Measurements from ENCODE around the gene C10orf105.

The C10orf105 gene

GRCh38 chr10:71675295-71675970, 44.1 kb downstream of the C10orf105 start:
- no peak for DNase-seq

DNA sequence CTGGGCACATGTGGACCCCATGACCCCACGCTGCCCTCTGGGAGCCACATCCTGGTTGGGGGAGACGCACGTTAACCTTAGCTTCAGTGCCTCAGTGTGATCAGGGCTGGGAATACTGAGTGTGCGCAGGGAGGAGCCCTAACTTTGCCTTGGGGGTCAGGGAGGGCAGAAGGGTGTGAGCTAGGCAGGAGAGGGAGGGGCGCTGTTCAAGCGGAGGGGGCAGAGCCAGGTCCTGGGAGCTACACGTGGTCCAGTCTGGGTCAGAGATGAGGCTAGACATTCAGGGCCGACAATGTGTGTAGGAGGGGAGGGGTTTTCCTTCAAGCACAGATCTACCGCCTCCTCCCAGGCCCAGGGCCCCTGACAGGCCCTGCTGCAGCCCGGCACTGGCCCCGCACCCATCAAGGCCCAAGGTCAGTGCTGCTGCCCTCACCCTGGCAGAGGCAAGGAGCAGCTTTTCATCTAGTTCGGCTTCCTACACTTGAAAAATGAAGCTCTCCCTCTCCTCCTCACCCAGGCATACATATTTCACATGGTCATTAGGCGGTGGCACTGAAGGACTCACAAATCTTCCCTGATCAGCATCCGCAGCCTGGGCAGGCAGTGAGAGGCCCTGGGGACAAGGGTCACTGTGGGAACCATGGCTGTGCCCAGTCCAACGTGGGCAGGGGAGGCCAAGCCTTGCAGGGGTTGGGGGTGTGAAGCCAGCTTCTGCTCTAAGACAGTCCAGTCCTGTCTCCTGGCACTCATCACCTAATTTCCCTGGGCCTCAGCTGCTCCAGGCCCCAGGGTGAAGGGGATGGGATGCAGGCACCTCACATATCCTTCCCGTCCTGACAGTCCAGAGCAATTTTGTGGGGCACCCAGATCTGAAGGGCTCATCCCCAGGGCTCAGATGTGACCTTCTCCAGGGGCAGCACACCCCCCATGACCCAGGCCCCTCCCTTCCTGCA, 47.3 kb downstream of the C10orf105 start:
- DNase-seq = no peak

DNA sequence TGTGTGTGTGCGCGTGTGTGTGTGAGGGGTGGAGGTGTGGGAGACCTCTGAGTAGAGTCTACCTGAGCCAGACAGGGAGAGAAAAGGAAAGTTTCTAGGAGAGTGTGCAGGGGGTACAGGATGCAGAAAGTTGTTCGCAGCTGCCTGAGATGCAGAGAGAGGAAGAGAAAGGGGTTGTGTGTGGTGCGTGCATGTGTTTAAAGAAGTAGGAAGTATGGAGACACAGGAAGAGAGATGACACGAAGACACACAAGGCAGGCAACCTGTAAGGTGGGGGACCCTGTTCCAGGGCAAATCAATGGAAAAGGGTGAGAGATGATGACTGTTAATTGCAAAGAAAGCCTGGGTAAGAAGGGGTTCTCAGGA, 52.2 kb downstream of the C10orf105 start:
- DNase-seq = no peak

DNA sequence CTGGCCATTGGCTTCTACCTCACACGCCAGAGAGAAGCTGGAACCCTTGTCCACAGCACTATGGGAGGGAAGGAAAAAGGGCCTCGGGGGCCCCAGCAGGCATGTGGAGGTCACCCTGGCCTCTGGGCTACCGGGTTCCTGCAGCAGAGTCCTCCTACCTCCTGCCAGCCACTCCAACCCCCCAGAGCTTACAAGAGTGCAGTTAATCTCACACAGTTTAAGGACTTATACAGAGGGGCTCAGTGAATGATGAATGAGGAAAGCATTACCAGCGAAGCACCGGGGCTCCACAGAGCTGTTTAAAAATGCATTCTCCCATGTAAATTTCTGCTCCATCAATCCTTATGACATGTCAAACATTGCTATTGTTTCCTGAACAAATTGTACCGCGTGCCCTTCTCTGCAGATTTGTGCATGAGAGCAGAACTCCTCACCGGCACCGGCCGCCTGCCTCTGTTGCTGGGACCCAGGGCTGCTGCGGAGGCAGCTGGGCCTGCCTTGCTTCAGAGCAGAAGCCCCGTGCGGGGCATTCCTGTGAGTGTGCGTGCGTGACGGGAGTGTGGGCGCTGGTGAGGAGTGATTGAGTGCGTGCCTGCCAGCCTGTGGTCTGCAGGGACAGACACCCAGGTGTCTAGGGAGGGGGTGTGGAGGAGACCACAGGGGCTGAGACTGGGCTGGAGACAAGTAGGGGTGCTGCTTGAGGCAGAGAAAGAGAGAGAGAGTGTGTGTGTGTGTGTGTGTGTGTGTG, 52.8 kb downstream of the C10orf105 start:
- no peak for DNase-seq

- DNase-seq = no peak
Measured at GRCh38 chr10:71665456-71665855, 54.1 kb downstream of the C10orf105 start.

- no peak for DNase-seq
Measured at GRCh38 chr10:71664585-71664984, 55.0 kb downstream of the C10orf105 start.

DNA sequence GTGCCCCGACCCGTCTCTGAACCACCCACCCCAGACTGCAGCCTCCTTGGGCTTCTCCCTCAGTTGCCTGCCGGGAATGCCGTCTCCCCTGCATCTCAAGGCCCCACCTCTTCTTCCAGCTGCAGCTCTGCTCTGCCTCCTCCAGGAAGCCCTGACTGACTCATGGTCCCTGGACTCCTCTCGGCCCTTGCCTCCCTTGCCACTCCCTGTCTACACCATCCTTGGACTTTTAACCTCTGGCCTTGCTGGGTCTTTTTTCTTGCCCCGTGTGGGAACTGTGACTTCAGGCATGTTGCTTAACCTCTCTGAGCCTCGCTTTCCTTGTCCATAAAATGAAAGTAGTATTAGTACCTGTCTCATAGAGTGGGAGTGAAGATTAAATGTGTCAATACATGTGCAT, 56.3 kb downstream of the C10orf105 start:
- DNase-seq = no peak

GRCh38 chr10:71661779-71662336, 57.7 kb downstream of the C10orf105 start:
- no peak for DNase-seq

Data from activated T-cell treated with anti-CD3 and anti-CD28 coated beads for 4 hours (primary cell).